Endothelial cell of umbilical vein (primary cell): Measurements from ENCODE around the gene TMEM18. TPM values are rescaled to one million over a fixed set of nuclear protein-coding genes. Genes with fewer than 3 reads are reported as not detected.

Experiments
- BruUV-seq: library from RNA; stranded (reverse); fragments of 400-500 nt; replicated peaks from 2 replicates; lab custom pipeline; 2021; lab: Mats Ljungman, UMichigan
- CTCF ChIA-PET: fragments of 300-600, 350-600 bp; sonication (Branson Sonifier 250); formaldehyde crosslinking; loops from one replicate; lab custom pipeline; 2021; ENCODE audit warnings: antibody characterized with exemption, inconsistent platforms; lab: Charles Lee
- POLR2A ChIA-PET: fragments of 300-600, 350-600 bp; sonication (Branson Sonifier 250); formaldehyde crosslinking; loops from one replicate; lab custom pipeline; 2021; ENCODE audit warnings: antibody characterized with exemption, inconsistent platforms; lab: Charles Lee
- DNase-seq: peaks from one replicate; pipeline ENCODE4 v3.0.0-alpha.2; 2011; ENCODE audit warnings: low read depth, low spot score
- FAIRE-seq: peaks from 2 replicates; lab custom pipeline; 2011; peaks lifted over from hg19 to GRCh38; lab: Jason Lieb, UNC
- H2AFZ ChIP-seq: 2 replicates; pipeline ENCODE4 v1.6.0; 2012; ENCODE audit warnings: low read depth, low read length, control low read depth, inconsistent platforms
- H3K27ac ChIP-seq: 2 replicates; pipeline ENCODE4 v1.5.1; 2011; ENCODE audit warnings: low read depth, mild to moderate bottlenecking, control low read depth, low read length, moderate library complexity; ENCODE audit not compliant: insufficient read depth
- H3K27me3 ChIP-seq, 2 experiments: 2 replicates each; pipeline versions ENCODE4 v1.6.0 to v1.6.1; 2011; ENCODE audit warnings: low read length in 2 of 2, mixed read lengths in 1 of 2; ENCODE audit not compliant: control insufficient read depth in 2 of 2, insufficient read depth in 2 of 2
- H3K36me3 ChIP-seq, 2 experiments: 2 replicates in 1 of 2; 3 replicates in 1 of 2; pipeline ENCODE4 v1.5.1; 2011; ENCODE audit warnings: low read length in 2 of 2, mild to moderate bottlenecking in 1 of 2, moderate library complexity in 1 of 2; ENCODE audit not compliant: control insufficient read depth in 2 of 2, insufficient read depth in 2 of 2; ENCODE audit errors: extremely low read depth in 1 of 2
- H3K4me1 ChIP-seq: 3 replicates; pipeline ENCODE4 v1.5.1; 2011; ENCODE audit warnings: mild to moderate bottlenecking, low read length; ENCODE audit not compliant: control insufficient read depth, insufficient read depth; ENCODE audit errors: extremely low read depth
- H3K4me2 ChIP-seq: 2 replicates; pipeline ENCODE4 v1.6.1; 2011; ENCODE audit warnings: low read length, control low read depth, mixed read lengths; ENCODE audit not compliant: insufficient read depth
- H3K4me3 ChIP-seq, 3 experiments: fragments of 200-600 bp in 1 of 3; sonication (generic), shearing (Covaris generic) in 1 of 3; replicated peaks in 1 of 3; 2 replicates each; pipeline ENCODE4 v1.5.1; 2011 to 2016; ENCODE audit warnings: control low read depth in 3 of 3, low read length in 3 of 3, mild to moderate bottlenecking in 2 of 3, inconsistent platforms in 1 of 3, low read depth in 1 of 3, moderate library complexity in 1 of 3; ENCODE audit not compliant: insufficient read depth in 1 of 3
- H3K79me2 ChIP-seq: 2 replicates; pipeline ENCODE4 v1.6.0; 2012; ENCODE audit warnings: low read length, inconsistent platforms; ENCODE audit not compliant: control insufficient read depth, insufficient read depth
- H3K9ac ChIP-seq: replicated peaks from 2 replicates; pipeline ENCODE3; 2011; ENCODE audit warnings: low read length, control low read depth; ENCODE audit not compliant: insufficient read depth; ENCODE audit errors: extremely low read depth
- H3K9me1 ChIP-seq: replicated peaks from 3 replicates; pipeline ENCODE4 v1.6.0; 2011; ENCODE audit warnings: mild to moderate bottlenecking, low read length; ENCODE audit not compliant: control insufficient read depth, insufficient read depth; ENCODE audit errors: extremely low read depth
- H3K9me3 ChIP-seq: replicated peaks from 2 replicates; pipeline ENCODE4 v1.5.1; 2012; ENCODE audit warnings: low read length, inconsistent platforms; ENCODE audit not compliant: control insufficient read depth, insufficient read depth
- H4K20me1 ChIP-seq: replicated peaks from 2 replicates; pipeline ENCODE3; 2011; ENCODE audit warnings: mild to moderate bottlenecking, low read length; ENCODE audit not compliant: control insufficient read depth, insufficient read depth; ENCODE audit errors: extremely low read depth
- EZH2 ChIP-seq: IDR thresholded peaks from 2 replicates; pipeline ENCODE4 v1.6.1; 2012; ENCODE audit warnings: borderline replicate concordance, low read depth, mild to moderate bottlenecking, moderate library complexity, low read length, inconsistent platforms; ENCODE audit not compliant: severe bottlenecking
- FOS ChIP-seq: IDR thresholded peaks from 2 replicates; pipeline ENCODE4 v1.6.1; 2011; ENCODE audit warnings: mild to moderate bottlenecking, low read length, moderate library complexity, borderline replicate concordance; ENCODE audit not compliant: insufficient read depth
- GATA2 ChIP-seq: IDR thresholded peaks from 2 replicates; pipeline ENCODE4 v1.7.0; 2011; ENCODE audit warnings: low read depth, mild to moderate bottlenecking, moderate library complexity, mixed read lengths, low read length; ENCODE audit not compliant: insufficient read length, insufficient read depth
- JUN ChIP-seq: IDR thresholded peaks from 2 replicates; pipeline ENCODE4 v1.6.1; 2011; ENCODE audit warnings: borderline replicate concordance, low read depth; ENCODE audit not compliant: insufficient read length, insufficient read depth
- MYC ChIP-seq: IDR thresholded peaks from one replicate; pipeline ENCODE4 v1.6.1; 2011; ENCODE audit warnings: mild to moderate bottlenecking, low read depth, low read length
- POLR2AphosphoS5 ChIP-seq: IDR thresholded peaks from 2 replicates; pipeline ENCODE4 v1.6.1; 2012; ENCODE audit warnings: low read depth, mild to moderate bottlenecking, control low read depth, low read length, moderate library complexity; ENCODE audit not compliant: insufficient read depth
- dilution Hi-C: fragments of 300-500 bp; cut with MboI; formaldehyde crosslinking; loops from one replicate; pipeline ENCODE4 v1.15.0; 2019; ENCODE audit warnings: low sequenced_read_pairs; ENCODE audit not compliant: extremely low pct_ligation_motif_present
- intact Hi-C: fragments of 100-400 bp; cut with micrococcal nuclease; formaldehyde crosslinking; loops from one replicate; pipeline ENCODE4 v1.10.0; 2022
- polyA plus RNA-seq, 4 experiments: library from polyadenylated mRNA; depleted of rRNA in 3 of 4; stranded (reverse) in 3 of 4; unstranded in 1 of 4; fragments of >200 nt; gene quantifications; 2 replicates each; pipeline versions ENCODE4 v1.2.1 to v1.2.3, GENCODE V29; 2011 to 2012; ENCODE audit warnings: missing spikeins in 1 of 4
- total RNA-seq: library from RNA; stranded (reverse); gene quantifications from 2 replicates; pipeline ENCODE4 v1.2.3, GENCODE V29; 2021
- TF ChIP-seq, protein P1 (sequence below), 2 donors: IDR thresholded peaks; 1 replicate in 1 of 2; 2 replicates in 1 of 2; pipeline ENCODE4 v1.5.1; 2011; ENCODE audit warnings: low read length in 2 of 2, mild to moderate bottlenecking in 2 of 2, moderate library complexity in 2 of 2, control low read depth in 1 of 2, inconsistent platforms in 1 of 2, low read depth in 1 of 2; ENCODE audit not compliant: insufficient read depth in 1 of 2; ENCODE audit errors: extremely low read depth in 1 of 2

The TMEM18 gene
- total and polyA plus RNA-seq, 2 donors (not counting 3 experiments of a cell fraction or from before 2014, with no cell fraction given): 19.1 to 23.1 TPM

DNA sequence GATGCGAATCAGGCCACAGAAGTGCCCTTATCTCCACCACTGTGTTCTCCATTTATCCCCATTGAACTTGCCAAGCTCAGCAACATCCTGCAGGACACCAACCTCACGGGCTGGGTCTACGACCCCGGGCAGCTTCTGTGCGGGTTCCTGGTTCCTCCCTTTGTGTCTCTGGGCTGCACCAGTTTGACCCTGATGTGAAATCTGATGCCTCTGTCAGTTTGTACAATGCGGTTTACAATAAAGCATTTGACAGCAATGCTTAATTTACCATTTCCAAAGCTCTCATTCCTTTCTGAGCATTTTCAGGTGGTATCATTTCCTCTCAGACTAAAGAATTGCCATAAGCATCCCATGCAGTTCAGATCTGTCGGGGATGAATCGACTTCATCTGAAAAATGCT, 3.3 kb upstream of the TMEM18 start:
- Histone ChIP-seq H3K4me3 (no peak overlapping the region), H3K9me1 (no peaks in the 10 kb centered on the region), H2AFZ (no peak overlapping the region), H3K4me1 (peaks cover 10% of the 10 kb centered on the region), H3K4me2 (no peak overlapping the region), H3K27ac (no peak overlapping the region), H3K9me3 (no peaks in the 10 kb centered on the region), H3K27me3 (no peaks in the 10 kb centered on the region), H3K36me3 (no peaks in the 10 kb centered on the region), H4K20me1 (no peaks in the 10 kb centered on the region), H3K9ac (no peak overlapping the region), H3K79me2 (peaks cover 7% of the 10 kb centered on the region)
- TF ChIP-seq JUN (no peak), POLR2AphosphoS5 (no peak), EZH2 (no peak)
- no peak for FAIRE-seq
- CTCF ChIA-PET: no interaction called here
- dilution Hi-C loops: no loop called here
- no TSS peak for BruUV-seq
- DNase-seq: no peak
- intact Hi-C loops: no loop called here
- POLR2A ChIA-PET: no interaction called here

DNA sequence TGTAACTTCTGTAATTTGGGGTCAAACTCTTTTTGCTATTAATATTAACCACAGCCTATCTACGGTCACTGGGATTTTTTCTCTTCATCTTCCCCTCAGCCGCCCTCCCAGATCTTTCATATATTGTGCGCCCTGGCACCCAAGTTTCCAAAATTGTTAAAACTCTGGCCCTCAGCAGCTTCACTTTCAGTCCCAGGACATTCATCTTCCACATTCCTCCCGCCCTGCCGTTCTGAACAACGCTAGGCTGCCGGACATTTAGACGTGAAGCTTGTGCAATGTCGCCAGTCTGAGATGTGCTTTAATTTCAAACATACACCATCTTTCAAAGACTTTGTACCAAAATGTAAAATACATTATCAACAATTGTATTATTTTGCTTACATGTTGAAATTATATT, 1.8 kb upstream of the TMEM18 start:
- no TSS peak for BruUV-seq
- no peak overlapping the region for H3K4me2 ChIP-seq
- H3K79me2 ChIP-seq: peaks cover 16% of the 10 kb centered on the region
- dilution Hi-C loops: no loop called here
- TF ChIP-seq GATA2: no peak
- TF ChIP-seq MYC: no peak
- TF ChIP-seq, protein P1, sequence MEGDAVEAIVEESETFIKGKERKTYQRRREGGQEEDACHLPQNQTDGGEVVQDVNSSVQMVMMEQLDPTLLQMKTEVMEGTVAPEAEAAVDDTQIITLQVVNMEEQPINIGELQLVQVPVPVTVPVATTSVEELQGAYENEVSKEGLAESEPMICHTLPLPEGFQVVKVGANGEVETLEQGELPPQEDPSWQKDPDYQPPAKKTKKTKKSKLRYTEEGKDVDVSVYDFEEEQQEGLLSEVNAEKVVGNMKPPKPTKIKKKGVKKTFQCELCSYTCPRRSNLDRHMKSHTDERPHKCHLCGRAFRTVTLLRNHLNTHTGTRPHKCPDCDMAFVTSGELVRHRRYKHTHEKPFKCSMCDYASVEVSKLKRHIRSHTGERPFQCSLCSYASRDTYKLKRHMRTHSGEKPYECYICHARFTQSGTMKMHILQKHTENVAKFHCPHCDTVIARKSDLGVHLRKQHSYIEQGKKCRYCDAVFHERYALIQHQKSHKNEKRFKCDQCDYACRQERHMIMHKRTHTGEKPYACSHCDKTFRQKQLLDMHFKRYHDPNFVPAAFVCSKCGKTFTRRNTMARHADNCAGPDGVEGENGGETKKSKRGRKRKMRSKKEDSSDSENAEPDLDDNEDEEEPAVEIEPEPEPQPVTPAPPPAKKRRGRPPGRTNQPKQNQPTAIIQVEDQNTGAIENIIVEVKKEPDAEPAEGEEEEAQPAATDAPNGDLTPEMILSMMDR (IDR thresholded peaks at IDR 0.05; ENCODE audit: extremely low read depth in 1 of 2, insufficient read depth in 1 of 2, low read depth in 1 of 2, low read length in 2 of 2): no peak
- no peak for TF ChIP-seq FOS
- TF ChIP-seq EZH2: no peak
- no peaks in the 10 kb centered on the region for H4K20me1 ChIP-seq
- H3K4me1 ChIP-seq: peaks cover 22% of the 10 kb centered on the region
- no peak overlapping the region for H3K9ac ChIP-seq
- FAIRE-seq (no peak), DNase-seq (no peak)
- H3K4me3 ChIP-seq: no peak overlapping the region
- ChIA-PET CTCF (no interaction called here), POLR2A (no interaction called here)
- no peaks in the 10 kb centered on the region for H3K27me3 ChIP-seq
- H3K36me3 ChIP-seq: no peaks in the 10 kb centered on the region
- no peak overlapping the region for H2AFZ ChIP-seq
- no peaks in the 10 kb centered on the region for H3K9me1 ChIP-seq
- H3K27ac ChIP-seq: no peak overlapping the region
- no peaks in the 10 kb centered on the region for H3K9me3 ChIP-seq
- intact Hi-C loops: no loop called here
